ENCODE results near the gene KRT6A.

Gene KRT6A

DNA sequence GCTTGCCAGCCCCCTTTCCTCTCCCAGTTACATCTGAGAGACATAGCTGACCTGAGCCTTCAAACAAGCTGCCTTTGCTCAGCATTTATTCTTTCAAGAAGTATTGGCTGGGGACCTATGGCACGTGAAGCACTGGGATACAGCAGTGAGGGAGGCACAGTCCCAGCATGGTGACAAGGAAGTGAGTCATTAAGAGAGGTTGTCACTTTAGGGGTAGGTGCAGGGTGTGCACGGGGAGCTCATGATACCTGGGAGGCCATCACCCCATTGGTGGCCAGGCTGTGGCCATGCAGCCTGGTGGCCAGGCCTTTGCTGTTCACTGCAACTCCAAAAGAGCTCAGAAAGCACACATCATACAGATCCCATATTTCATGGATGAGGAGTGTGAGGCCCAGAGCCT is 53.2 kb downstream of the KRT6A start:
- Mint-ChIP-seq H3K4me1 (no peaks in the 10 kb centered on the region), H3K27ac (no peak overlapping the region), H3K36me3 (no peaks in the 10 kb centered on the region), H3K9me3 (no peaks in the 10 kb centered on the region), H3K27me3 (peaks cover 17% of the 10 kb centered on the region), H3K4me3 (no peak overlapping the region)

DNA sequence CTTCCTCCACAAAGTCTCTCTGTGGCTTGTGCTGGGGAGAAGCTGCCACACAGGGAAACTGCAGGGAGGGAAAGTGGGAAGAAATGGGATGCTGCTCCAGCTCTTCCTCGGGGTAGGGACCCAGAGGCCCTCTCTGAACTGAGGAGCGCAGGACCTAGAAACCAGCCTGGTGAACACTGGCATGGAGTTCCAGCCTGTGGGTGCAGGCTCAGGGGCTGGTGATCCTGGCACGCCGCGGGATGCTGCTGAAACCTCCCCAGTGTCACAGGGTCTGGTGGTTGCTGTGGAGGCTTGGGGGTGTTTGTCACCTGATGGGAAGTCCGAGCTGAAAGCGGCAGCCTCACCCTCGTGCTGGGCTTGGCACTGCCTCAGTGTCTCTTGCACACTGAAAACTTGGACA is 53.6 kb downstream of the KRT6A start:
- Mint-ChIP-seq H3K27ac (no peak overlapping the region), H3K27me3 (peaks cover 19% of the 10 kb centered on the region), H3K4me3 (no peak overlapping the region), H3K36me3 (no peaks in the 10 kb centered on the region), H3K9me3 (no peaks in the 10 kb centered on the region), H3K4me1 (no peaks in the 10 kb centered on the region)

DNA sequence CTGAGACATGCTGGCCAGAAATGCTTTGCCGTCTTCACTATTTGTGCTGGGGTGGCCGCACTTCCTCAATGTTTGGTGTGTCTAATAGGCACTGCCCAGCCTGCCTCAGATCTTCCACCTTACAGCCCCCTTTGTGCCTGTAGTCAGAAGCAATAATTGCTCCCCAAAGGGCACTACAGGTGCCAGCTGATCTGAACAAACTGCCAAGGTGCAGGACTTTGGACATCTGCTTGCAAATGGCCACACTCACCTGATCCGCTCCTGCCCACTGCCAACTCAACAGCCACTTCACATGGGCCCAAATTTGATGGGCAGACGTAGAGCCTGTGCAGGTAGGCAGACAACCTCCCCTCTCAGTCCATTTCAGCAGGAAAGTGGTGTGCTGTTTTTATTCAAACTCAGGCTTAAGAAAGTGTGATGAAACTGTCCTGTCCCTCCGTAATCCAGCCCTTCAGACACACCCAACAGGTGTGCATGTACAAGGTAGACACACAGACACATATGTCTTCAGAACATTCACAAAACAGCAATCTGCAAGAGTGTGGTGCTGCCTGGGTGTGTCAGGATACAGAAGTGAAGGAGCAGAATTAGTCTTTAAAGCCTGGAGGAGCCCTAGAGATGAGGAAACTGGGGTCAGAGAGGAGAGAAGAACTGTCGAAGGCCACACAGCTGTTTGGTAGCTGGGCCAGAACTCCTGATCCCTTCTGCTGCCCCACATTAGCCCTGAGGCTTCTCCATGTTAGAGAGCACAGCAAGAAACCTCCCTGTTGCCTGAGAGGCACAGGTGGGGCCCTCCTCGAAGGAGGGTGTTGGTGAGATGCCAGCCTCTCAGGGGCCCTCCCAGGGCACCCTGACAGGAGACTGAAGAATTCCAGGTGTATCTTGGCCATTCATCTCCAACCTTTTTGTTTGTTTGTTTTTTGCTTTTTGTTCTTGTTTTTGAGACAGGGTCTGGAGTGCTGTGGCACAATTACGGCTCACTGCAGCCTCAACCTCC is 54.5 kb downstream of the KRT6A start:
- Mint-ChIP-seq H3K27me3 (peaks cover 19% of the 10 kb centered on the region), H3K27ac (no peak overlapping the region), H3K9me3 (no peaks in the 10 kb centered on the region), H3K4me1 (no peaks in the 10 kb centered on the region), H3K36me3 (no peaks in the 10 kb centered on the region), H3K4me3 (no peak overlapping the region)

DNA sequence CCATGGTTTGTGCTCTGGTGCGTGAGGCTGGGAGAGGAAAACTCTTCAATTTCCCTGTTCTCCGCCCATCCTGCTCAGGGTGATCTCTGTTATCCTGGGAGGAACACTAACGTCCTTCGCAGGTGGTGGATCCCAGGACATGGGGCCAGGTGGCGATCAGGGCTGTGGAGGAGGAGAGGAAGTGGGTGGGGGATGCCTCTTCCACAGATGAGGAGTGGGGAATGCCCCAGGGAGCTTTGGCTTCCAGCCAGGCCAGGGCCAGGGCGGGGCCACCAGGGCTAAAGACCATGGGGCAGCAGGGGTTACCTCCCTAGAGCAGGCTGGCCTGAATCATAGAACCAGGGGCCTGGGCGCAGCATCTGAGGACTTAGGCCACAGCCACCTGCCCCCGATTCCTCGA is 55.5 kb downstream of the KRT6A start:
- no peaks in the 10 kb centered on the region for H3K9me3 Mint-ChIP-seq
- no peak overlapping the region for H3K4me3 Mint-ChIP-seq
- H3K4me1 Mint-ChIP-seq: no peaks in the 10 kb centered on the region
- peaks cover 18% of the 10 kb centered on the region for H3K27me3 Mint-ChIP-seq
- H3K27ac Mint-ChIP-seq: no peak overlapping the region
- H3K36me3 Mint-ChIP-seq: no peaks in the 10 kb centered on the region
